ENCODE data around the gene CELF4.

The CELF4 gene

DNA sequence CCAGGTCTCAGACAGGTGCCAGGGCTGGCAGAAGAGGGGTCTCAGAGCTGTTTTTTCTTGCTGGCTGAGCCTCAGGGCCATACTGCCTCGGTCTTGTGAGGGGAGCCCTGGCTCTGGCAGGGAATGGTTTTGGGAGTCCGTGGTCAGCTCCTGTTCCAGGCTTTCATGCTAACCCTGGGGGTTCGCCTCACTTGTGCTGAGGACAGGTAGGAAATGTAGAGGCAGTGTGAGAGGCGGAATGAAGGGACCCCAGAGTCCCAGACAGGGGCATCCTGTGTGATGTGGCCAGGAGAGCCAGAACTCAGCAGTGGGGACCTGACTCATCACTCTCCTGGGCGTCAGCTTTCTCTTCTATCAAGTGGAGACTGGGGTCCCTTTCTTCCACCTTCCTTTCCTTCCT is 5.7 kb upstream of the CELF4 start:
- DNase-seq: no peak

DNA sequence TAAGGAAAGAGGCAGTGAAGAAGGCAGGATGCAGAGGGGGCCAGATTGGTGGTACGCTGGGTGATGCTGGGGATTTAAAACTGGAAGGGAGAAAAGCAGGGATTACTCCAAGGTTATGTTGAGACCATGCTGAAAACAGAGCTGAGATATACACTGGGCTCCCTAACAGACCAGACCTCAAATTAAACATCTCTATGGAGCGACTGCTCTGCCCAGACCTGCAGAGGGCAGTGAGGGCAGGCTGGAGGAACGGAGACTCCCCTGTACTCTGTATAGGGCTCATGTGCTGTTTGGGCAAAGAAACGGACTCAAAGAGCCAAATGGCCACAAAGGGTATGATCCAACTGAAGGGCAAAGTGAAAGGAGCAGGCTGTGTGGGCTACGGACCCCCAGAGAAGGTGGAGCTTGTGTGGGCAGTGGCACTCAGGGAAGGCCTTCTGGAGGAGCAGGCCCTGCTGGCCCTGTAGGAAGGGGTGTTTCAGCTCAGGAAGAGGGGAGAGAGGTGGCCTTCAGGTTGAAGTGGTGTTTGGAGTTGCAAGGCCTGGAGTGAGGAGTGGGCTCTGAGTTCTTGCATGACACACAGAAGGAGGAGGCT is 4.8 kb upstream of the CELF4 start:
- no peak for DNase-seq

DNA sequence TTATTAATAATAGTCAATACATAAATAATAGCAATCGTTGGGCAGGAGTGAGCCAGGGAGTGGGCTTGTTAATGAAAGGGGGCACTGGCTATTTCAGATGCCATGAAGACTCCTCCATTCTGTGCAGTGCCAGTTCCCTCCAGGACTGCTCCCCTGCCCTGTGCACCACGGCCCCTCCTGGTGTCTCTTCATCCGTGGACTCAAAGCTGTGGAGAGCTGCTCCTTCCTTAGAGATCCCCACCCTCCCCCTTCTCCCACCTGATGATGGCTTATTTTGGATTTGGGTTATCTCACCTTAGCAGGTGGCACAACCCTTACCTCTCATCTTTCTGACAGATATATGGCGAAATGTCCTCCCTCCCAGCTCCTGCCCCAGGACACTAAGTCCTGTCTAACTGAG is 3.1 kb upstream of the CELF4 start:
- no peak for DNase-seq

DNA sequence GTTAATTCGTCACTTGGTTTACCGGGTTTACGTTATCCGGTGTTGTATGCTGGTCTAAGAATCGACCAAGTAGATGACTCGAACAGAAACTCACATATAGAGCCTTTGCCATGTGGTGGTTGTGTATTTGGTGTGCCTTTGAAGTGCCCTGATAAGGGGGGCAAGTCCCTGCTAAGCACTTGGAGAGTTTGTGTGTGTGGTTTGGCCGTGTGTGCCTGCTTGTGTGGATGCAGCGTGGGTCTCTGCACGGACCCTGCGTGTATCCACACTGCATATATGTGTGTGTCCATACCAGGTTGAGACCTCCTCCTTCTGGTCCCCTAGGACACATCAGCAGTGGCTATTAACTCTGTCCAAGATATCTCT is 2.4 kb upstream of the CELF4 start:
- DNase-seq: no peak

DNA sequence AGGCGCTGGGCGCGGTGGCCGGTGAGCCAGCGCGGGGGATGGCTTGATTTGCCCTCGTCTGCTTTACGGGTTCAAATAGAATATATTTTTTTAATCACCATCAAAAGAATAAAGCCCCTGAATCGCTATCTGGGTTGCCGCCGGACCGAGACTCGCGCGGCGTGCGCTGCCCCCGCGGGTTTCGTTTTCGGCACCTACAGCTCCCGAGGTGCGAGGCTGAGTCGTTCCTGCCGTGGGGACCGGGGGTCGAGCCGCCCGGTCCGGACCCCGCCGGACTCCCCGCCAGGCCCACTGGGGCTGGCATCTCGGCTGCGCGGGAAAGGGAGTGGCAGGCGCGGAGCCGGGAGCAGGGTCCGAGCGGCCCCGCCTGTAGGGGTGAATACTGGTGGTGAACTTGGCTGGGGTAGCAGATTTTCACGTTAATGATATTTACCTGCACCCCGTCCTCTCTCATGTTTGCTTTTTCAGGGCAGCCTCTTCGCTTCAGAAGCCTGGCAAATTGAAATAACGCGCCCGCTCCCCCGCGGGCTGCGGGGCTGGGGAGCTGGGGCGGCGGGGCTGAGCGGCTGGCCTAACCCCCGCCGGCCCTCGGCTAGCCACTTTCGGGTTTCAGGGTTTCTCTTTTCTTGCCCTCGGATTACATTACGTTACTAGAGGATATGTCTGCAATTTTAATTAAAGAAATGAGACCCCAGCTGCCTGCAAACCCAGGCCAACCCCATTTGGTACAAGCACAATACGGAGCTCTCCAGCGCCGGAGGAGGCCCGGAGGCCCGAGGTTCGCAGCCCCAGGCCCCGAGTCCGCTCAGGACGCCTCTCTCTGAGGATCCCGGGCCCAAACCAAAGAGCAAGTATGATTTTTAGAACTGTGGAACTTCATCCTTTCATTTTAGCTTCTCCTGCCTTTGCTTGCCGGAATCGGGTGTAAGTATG is 1.7 kb upstream of the CELF4 start:
- DNase-seq: no peak

DNA sequence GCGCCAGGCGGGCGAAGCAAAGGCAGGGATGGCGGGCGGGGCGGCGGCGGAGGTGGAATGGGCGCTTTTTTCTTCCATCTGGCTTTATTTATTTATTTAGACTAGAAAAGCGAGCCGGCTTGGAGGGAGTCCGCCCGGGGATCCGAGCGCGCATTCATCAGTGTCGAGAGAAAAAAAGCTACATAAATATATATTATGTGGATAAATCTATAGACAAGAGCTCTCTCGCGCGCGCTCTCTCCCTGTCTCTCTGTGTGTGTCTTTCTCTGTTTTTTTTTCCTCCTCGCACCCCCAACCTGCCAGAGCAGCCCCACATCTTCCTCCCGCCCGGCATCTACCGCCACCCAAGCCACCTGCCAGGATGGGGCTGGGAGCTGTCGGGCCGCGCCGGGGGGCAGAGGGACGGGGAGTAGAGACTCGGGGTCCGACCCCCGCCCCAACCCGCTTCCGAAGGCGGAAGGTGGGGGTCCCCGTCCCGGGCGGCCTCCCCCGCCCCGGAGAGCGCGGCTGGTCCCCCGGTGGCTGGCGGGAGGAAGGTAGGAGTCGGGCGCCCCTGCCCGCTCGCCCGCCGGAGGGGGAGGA is 972 bp upstream of the CELF4 start:
- no peak for DNase-seq

DNA sequence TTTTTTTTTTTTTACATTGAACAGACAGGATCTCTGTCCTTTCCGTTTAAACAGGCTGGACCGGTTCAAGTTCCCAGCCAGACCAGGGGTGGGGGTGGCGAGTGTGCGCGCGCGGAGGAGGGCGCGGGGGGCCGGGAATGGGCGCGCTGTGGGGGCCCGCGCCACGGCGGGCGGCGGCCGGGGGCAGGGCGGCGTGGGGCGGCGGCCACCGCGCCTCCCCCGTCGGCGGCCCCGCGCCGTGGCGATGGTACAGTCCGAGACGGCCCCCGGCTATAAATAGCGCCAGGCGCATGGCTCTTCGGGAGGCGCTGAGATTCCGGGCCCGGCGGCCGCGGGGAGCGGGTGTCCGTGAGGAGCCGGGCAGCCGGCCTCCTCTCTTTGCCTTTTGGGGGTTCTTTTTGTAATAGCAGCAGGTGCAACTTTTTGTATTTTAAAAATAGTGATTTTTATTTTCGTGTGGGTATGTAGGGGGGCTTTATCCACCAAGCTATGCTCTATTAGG is 430 bp upstream of the CELF4 start:
- DNase-seq: no peak

DNA sequence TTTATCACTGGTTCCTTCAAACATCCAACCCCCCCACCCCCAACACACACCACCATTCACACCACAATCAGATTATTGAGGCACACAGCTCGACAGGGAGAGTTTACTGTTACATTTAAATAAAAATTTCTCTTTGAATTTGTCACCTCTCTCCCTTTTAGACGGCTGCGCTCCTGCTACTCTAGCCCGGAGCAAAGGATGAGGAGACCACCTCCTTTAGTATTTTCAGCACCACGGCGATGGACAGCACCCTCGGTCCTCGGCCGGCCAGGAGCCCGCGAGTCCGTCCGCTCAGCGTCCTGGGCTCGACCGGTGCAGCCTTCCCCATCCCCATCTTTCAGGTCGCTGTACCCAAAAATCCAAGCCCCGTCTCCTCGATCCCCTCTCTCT is 892 bp downstream of the CELF4 start:
- no peak for DNase-seq

DNA sequence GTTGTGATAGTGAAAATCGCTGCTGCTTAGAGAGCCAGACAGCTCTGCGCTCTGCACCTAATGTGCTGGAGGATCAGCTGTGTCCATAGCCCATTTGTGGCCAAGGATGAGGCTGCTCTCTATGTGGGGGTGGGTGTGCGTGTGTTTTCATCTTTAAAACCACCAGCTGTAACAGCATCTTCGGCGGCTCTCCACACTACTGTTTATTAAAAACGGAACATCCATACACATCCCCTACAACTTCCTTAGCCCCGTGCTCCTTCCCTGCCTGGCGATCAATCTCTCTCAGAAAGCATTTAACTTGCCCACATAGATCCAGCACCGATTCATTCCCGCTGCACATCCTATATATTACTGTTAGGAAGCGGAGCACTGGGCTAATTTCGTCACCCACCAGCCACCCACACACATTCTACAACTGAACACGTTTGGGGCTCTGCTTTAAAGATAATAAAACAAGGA is 1.6 kb downstream of the CELF4 start:
- no peak for DNase-seq

DNA sequence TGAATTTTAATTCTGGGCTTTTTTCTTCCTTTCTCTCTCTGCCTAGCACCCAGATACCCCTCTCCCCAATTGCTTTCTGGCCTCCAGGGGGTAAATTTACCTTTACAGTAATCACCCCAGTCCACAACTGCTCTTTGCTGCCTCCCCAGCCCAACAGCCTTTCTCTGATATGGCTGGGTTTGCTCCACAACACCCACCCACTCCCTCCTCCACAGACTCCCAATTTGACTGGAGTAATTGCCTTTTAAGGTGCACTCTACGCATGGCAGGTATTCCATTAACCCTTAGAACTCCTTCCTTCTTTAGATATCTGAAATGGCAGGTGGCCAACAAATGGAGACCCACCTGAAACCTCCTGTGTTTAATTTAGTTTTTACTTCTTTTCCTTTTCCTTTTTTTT is 3.6 kb downstream of the CELF4 start:
- DNase-seq: no peak

DNA sequence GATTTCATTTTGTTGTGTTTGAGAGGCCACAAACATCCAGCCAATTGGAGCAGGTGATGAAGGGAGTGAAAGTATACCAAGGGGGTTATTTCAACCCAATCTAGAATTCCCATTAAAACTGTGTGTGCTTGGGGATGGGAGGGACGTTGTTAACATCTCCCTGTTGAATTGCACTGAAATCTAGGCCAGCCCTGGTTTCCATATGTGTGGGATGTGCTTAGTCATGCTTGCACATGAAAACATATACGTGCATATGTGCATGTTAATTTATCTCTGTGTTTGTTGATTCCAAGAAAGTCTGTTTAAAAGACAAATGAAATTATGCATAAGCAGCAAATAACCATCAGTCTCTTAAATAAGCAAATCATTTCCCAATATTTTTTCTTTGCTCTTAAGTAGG is 5.6 kb downstream of the CELF4 start:
- DNase-seq: no peak

DNA sequence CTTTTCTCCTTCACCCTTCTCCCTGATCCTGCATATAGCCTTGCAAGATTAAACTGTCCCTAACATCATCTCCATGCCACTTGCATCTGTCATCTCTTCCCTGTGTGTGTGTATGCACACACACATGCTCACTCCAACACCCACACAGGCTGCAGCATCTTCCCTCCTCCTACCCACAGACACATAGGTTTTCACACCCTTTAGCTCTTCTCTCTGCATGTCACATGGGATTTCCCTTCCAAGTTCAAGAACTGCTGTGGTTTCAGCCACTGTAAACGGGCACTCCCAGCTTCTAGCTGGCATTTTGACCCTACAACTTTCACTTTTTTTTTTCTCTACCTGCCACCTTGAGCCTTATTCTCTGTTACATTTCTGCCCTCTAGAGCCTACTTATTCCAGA is 6.4 kb downstream of the CELF4 start:
- DNase-seq: no peak

DNA sequence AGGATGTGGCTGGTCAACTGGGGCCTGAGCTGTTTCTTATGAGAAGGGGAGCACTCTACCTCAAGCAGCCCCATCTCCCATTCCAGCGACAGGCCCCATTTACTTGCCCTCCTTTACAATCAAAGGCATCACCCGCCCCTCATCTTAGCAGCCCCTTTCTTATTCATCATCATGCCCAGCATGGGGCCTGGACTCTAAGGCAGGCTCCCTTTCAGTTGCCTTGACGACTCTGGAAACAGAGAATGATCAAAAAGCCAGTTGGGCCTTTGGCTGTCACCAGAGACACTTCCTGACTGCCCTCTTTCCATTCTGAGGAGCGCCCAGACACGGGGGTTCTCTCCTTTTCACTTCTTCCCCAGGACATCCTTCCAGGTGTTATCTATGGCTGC is 11.2 kb downstream of the CELF4 start:
- no peak for DNase-seq

DNA sequence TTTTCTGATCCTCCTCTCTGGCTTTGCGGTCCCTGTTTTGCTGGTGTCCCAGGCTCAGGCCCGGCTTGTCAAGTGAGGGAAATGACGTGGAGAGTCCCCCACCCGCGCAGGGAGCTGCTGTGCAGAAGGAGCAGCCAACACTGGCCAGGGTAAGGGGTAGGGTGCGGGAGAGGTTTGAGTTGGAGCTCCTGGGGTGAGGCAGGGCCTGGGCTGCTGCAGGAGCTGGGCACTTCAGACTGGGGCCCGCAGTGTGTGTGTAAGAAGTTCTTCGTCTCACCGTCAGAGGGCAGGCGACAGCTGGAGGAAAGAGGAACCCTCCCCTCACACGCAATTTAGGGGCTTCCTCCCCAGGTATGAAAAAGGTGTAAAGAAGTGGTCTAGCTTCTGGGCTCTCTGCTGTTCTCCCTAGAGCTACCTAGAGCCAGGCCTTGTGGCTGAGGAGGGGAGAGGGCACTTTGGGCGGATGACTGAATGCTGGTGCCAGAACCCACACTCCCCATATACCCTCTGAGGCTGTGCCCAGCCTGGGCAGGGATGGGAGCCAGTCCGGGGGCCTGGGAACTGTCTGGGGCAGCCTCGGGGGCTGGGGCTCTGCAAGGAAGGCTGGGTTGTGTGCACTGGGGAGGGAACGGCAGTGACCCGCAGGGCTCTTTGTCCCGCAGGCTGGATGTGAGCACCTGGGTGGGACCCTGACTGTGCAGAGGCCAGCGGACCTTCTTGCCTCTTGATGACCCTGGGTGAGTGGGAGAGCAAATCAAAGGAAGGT is 11.8 kb downstream of the CELF4 start:
- DNase-seq: no peak

DNA sequence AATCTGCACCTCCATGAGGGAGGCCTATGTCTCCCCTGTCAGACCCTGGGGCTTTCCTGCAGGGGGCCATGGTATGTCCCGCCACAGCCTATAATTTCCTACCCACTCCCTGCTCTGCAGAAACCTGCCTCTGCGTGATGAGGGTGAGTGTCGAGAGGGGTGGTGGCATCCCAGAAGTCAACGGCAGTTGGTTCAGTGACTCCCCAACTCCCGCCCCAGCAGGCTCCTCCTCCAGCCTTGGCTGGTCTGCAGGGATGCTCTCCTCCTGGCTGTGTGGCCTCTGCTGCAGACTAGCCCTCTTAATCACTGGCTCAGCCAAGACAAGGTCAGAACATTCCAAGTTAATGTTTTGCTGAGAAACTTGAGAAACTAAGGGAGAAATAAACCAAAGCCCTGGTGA is 13.3 kb downstream of the CELF4 start:
- DNase-seq: no peak

DNA sequence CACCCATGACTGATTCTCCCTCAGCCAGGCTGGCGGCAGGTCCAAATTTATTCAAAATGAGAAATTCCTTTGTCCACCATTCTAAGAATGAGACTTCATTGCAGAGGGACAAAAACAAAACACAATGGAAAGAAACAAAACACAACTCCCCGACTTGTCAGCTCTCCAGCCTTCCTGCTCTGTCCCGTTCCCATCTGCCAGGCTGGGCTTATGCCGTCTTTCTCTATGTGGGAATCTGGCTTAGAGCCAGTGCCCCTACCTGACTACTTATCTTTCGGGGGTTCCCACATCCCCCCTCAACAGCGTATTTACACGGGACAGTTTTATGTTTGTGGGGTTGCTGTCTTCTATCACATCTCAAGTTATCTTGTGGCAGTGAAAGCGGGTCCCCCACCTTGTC is 13.8 kb downstream of the CELF4 start:
- no peak for DNase-seq

DNA sequence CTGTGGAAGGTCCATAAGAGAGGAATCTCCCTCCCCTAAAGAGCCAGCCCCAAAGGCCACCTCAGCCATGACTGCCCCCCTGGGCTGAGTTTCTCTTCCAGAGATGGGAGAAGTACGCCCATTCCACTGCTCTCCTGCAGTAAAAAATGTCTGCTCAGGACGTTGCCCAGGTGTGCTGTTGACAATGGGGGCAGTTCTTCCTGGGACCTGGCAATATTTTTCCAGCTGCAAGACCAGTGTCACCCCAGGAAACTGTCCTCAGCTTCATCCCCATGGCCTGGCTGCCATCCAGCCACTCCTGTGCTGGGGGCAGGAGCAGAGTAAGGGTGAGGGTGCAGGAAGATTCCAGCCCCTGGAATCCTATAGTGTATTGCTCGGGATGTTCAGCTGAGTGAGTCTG is 14.3 kb downstream of the CELF4 start:
- no peak for DNase-seq

DNA sequence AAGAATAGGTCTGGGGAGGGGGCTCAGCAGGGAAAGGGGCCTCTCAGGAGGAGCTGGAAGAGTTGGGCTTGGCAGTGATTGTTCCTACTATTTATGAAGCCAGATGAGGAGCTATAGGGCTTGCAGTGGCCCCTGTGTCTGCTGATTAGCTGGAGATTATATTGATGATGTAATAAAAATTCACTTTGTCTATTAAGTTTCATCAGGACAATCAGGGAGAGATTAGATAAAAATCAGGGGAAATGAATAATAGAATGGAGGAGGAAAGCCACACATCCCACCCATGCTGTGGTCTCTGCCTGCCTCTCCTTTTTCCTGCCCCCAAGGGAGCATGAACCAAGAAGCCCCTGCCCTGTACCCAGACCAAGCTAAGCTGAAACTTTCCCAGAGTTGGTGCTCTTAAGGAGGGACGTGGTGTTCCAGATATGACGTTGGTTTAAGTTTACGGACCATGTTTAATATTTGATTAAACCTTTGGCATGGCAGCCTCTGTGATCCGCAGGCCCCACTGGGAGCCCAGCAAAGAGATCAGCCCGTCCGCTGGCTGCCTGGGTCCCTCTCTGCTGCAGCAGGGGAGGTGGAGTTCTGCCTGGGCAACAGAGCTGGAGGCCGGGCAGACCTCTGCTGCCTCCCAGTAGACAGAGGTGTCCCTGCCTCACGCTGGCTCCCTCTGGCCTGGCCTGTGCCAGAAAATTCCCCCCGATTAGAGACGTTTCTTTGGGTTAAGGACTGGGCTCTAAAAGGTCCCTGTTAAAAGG is 15.3 kb downstream of the CELF4 start:
- DNase-seq: no peak

DNA sequence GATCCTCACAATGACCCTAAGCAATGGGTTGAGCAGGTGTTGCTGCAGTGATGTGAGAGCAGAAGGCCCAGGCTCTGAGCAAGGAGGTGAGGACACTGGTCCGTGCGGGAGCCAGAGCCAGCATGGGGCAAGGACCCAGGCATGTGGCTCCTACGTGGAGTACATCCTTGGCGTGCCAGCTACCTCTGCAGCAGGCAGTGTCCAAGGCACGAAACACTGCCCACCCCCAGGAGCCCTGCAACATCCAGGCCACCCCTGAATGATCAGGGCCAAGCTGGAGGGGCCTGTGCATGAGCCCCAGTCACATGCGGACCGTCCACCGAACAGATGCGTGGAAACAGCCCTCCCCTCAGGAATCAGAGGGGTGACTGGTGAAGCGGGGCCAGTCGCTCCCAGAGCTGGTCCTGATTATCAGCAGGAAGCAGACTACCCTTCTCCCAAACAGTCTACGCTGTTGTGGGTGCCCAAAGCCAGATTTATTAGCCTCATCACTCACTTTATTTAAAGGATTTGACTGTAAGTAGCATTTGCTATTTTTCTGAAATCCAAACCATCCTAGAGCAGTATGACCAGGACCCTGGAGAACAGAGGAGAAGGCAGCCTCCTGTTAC is 16.8 kb downstream of the CELF4 start:
- DNase-seq: no peak

DNA sequence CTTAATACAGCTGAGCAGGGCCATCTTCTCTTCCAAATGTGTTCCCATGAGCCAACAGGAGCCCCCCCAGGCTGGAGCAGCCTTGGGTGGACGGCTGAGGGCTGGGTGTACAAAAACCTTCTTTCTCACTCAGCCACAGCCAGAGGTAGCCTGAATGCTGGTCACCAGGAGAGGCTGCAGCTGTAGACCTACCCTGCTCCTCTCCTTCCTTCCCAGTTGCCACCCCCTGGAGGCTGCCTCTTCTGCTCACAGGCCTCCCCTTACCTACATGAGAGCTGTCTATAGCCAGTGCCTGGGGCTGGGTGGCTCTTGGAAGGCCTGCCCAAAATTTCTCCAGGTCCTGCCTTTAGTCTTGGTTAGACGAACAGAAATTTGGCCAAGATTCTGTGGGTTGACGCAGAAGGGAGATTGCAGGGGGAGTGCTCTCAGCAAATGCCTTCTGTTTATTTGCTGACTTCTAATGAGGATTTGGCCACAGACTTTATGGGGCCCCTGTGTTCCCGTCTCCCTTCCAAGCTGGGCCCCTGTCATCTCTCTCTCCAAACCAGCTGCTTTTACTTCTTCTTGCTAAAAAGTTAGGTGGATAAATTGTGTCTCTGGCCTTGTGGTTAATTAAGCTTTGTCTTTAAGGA is 18.3 kb downstream of the CELF4 start:
- DNase-seq: no peak

DNA sequence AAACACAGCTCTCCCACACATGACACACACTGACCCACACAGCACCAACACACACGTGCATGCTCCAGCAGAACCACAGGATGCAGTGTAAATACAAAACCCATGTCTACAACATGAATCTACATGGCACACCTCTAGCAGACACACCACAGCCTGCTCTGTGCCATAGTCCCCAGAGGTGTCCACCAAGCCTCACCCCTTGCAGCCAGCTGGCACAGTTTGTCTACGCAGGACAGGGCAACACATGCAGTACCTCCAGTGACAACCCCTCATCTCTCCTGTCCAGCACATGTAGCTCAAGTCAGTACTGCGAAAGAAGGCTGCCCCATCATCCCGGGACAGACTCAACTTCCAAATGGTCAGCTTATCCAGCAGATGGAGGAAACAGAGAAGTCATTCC is 18.9 kb downstream of the CELF4 start:
- no peak for DNase-seq

DNA sequence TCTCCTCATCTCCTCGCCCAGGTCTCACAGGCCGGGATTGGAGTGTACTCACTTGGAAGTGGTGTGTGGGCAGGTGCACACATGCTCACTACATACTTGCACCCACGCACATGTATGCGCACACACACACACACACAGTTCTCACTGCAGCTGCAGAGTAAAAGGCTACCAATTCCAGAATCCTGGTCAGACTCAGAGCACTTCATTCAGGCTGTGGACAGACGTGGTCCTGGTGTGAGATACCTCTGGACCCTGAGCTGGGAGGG is 19.4 kb downstream of the CELF4 start:
- no peak for DNase-seq
